HEK293 (cell line): ENCODE results near the gene SRRM2.

Source experiments
- CTCF ChIA-PET: fragments of 350-600 bp; formaldehyde crosslinking; extraction: SDS; loops from one replicate; lab custom pipeline; 2021; ENCODE audit warnings: antibody characterized with exemption; lab: Yijun Ruan, JAX
- POLR2A ChIA-PET: fragments of 300-600 bp; formaldehyde crosslinking; extraction: SDS; loops from one replicate; lab custom pipeline; 2020; ENCODE audit warnings: antibody characterized with exemption, inconsistent platforms; lab: Yijun Ruan, JAX
- H3K27ac ChIP-seq: fragments of 200-500 bp; sonication (Bioruptor generic); 2 replicates; pipeline ENCODE4 v1.5.1; 2014; ENCODE audit warnings: low read depth, low read length, control low read depth, inconsistent platforms; ENCODE audit errors: extremely low read depth
- H3K36me3 ChIP-seq, 2 experiments: fragments of 200-500 bp in 1 of 2; sonication (Bioruptor generic) in 1 of 2; 1 replicate in 1 of 2; 2 replicates in 1 of 2; pipeline ENCODE4 v1.5.1; 2014 to 2017; ENCODE audit warnings: inconsistent platforms in 2 of 2, low read length in 2 of 2; ENCODE audit not compliant: control insufficient read depth in 2 of 2, insufficient read depth in 1 of 2
- H3K4me1 ChIP-seq: fragments of 200-500 bp; sonication (Bioruptor generic); 2 replicates; pipeline ENCODE4 v1.5.1; 2014; ENCODE audit warnings: mild to moderate bottlenecking, low read length, inconsistent platforms; ENCODE audit not compliant: control insufficient read depth, insufficient read depth
- H3K4me3 ChIP-seq: 2 replicates; pipeline ENCODE4 v1.5.1; 2011; ENCODE audit warnings: low read depth, mild to moderate bottlenecking, control low read depth, low read length, moderate library complexity
- H3K9me3 ChIP-seq: fragments of 200-500 bp; sonication (Bioruptor generic); 2 replicates; pipeline ENCODE4 v1.5.1; 2014; ENCODE audit warnings: low read depth, low read length, inconsistent platforms; ENCODE audit not compliant: control insufficient read depth, insufficient read depth
- BCL11A ChIP-seq: fragments of 450-650 bp; formaldehyde crosslinking; IDR thresholded peaks from 2 replicates; pipeline ENCODE4 v1.5.1; 2016; ENCODE audit warnings: low read depth, missing biosample characterization, missing genetic modification characterization
- GLI2 ChIP-seq: fragments of 450-650 bp; formaldehyde crosslinking; IDR thresholded peaks from 2 replicates; pipeline ENCODE4; 2017; ENCODE audit warnings: missing biosample characterization, missing genetic modification characterization, low read depth, borderline replicate concordance
- GLIS1 ChIP-seq: fragments of 450-650 bp; formaldehyde crosslinking; IDR thresholded peaks from 2 replicates; pipeline ENCODE4 v1.5.1; 2016; ENCODE audit warnings: missing biosample characterization, missing genetic modification characterization
- HOXC10 ChIP-seq: sonication (generic); formaldehyde crosslinking; IDR thresholded peaks from 2 replicates; pipeline ENCODE4 v1.8.1; 2023; ENCODE audit warnings: mild to moderate bottlenecking, missing genetic modification reagents
- IKZF3 ChIP-seq: fragments of 450-650 bp; IDR thresholded peaks from 2 replicates; pipeline ENCODE4 v1.5.0; 2018; ENCODE audit warnings: missing biosample characterization, mild to moderate bottlenecking, missing genetic modification characterization, moderate library complexity
- MZF1 ChIP-seq: fragments of 450-650 bp; formaldehyde crosslinking; IDR thresholded peaks from 2 replicates; pipeline ENCODE4 v1.5.1; 2017; ENCODE audit warnings: missing biosample characterization, missing genetic modification characterization, borderline replicate concordance
- OVOL3 ChIP-seq: fragments of 450-650 bp; formaldehyde crosslinking; IDR thresholded peaks from 2 replicates; pipeline ENCODE4 v1.5.1; 2016; ENCODE audit warnings: missing biosample characterization, missing genetic modification characterization
- PRDM1 ChIP-seq: fragments of 450-650 bp; formaldehyde crosslinking; IDR thresholded peaks from 2 replicates; pipeline ENCODE4; 2016; ENCODE audit warnings: missing biosample characterization, missing genetic modification characterization
- ZBTB7A ChIP-seq: fragments of 450-650 bp; formaldehyde crosslinking; IDR thresholded peaks from 2 replicates; pipeline ENCODE4 v1.5.1; 2016; ENCODE audit warnings: low read depth, missing biosample characterization, missing genetic modification characterization
- ZFP37 ChIP-seq: fragments of 450-650 bp; formaldehyde crosslinking; IDR thresholded peaks from 2 replicates; pipeline ENCODE4 v1.5.1; 2016; ENCODE audit warnings: missing biosample characterization, missing genetic modification characterization
- ZNF146 ChIP-seq: fragments of 450-650 bp; formaldehyde crosslinking; IDR thresholded peaks from 2 replicates; pipeline ENCODE4 v1.5.1; 2016; ENCODE audit warnings: missing biosample characterization, missing genetic modification characterization
- ZNF169 ChIP-seq: fragments of 450-650 bp; formaldehyde crosslinking; IDR thresholded peaks from 2 replicates; pipeline ENCODE4 v1.5.1; 2016; ENCODE audit warnings: missing biosample characterization, missing genetic modification characterization
- ZNF184 ChIP-seq: fragments of 450-650 bp; IDR thresholded peaks from 2 replicates; pipeline ENCODE4 v1.5.1; 2018; ENCODE audit warnings: missing biosample characterization, mild to moderate bottlenecking, missing genetic modification characterization
- ZNF292 ChIP-seq: fragments of 450-650 bp; formaldehyde crosslinking; IDR thresholded peaks from 2 replicates; pipeline ENCODE4 v1.5.1; 2016; ENCODE audit warnings: low read depth, missing biosample characterization, missing genetic modification characterization, borderline replicate concordance
- ZNF324 ChIP-seq: fragments of 450-650 bp; formaldehyde crosslinking; IDR thresholded peaks from 2 replicates; pipeline ENCODE4 v1.5.1; 2016; ENCODE audit warnings: missing biosample characterization, missing genetic modification characterization
- ZNF510 ChIP-seq: fragments of 450-650 bp; formaldehyde crosslinking; IDR thresholded peaks from 2 replicates; pipeline ENCODE4 v1.5.1; 2018; ENCODE audit warnings: mild to moderate bottlenecking, missing genetic modification characterization, missing biosample characterization; ENCODE audit not compliant: insufficient replicate concordance
- ZNF529 ChIP-seq: fragments of 450-650 bp; formaldehyde crosslinking; IDR thresholded peaks from 2 replicates; pipeline ENCODE4 v1.5.1; 2017; ENCODE audit warnings: missing genetic modification characterization, missing biosample characterization; ENCODE audit not compliant: insufficient replicate concordance
- ZNF544 ChIP-seq: fragments of 450-650 bp; formaldehyde crosslinking; IDR thresholded peaks from 2 replicates; pipeline ENCODE4 v1.5.0; 2017; ENCODE audit warnings: missing biosample characterization, missing genetic modification characterization
- ZNF600 ChIP-seq: fragments of 450-650 bp; formaldehyde crosslinking; IDR thresholded peaks from 2 replicates; pipeline ENCODE4 v1.5.1; 2016; ENCODE audit warnings: missing biosample characterization, missing genetic modification characterization
- ZNF610 ChIP-seq: fragments of 450-650 bp; formaldehyde crosslinking; IDR thresholded peaks from 2 replicates; pipeline ENCODE4 v1.5.1; 2016; ENCODE audit warnings: missing biosample characterization, missing genetic modification characterization, borderline replicate concordance
- ZNF624 ChIP-seq: fragments of 450-650 bp; formaldehyde crosslinking; IDR thresholded peaks from 2 replicates; pipeline ENCODE4 v1.5.1; 2017; ENCODE audit warnings: missing biosample characterization, missing genetic modification characterization
- ZNF629 ChIP-seq: fragments of 450-650 bp; formaldehyde crosslinking; IDR thresholded peaks from 2 replicates; pipeline ENCODE4 v1.5.1; 2017; ENCODE audit warnings: missing biosample characterization, missing genetic modification characterization
- TF ChIP-seq, protein P1 (sequence below): sonication (generic); formaldehyde crosslinking; IDR thresholded peaks from 2 replicates; pipeline ENCODE4 v1.8.1; 2022; ENCODE audit warnings: mild to moderate bottlenecking, moderate library complexity, missing genetic modification reagents
- TF ChIP-seq, protein P2 (sequence below): fragments of 450-650 bp; IDR thresholded peaks from 2 replicates; pipeline ENCODE4 v1.5.1; 2018; ENCODE audit warnings: missing biosample characterization, missing genetic modification characterization

SRRM2 gene

DNA sequence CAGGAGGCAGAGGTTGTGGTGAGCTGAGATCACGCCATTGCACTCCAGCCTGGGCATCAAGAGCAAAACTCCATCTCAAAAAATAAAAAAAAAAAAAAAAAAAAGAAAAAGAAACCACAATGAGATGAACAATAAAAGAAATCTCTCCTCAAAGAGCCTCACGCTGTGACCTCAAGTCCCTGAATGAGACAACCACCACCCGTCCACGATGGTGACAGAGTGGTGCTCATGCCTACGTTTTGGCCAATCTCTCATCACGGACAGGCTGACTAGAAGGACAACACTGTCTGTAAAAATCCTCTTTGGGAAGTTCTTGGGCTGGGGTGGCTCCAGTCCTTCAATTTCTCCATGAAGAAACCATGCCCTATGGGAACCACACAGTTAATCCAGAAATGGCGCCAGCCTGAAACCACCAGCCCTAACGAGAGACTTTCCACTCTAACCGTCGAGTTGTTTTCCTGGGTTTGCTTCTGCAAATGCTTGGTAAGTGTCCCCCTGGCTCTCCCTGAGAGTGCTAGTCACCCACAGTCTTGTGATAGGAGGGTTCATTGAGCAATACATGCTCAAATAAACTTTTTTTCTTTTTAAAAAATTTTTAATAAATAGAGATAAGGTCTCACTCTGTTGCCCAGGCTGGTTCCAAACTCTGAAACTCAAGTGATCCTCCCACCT lies 17.5 kb upstream of the SRRM2 start:
- no peak overlapping the region for H3K4me3 ChIP-seq
- ChIA-PET CTCF (no interaction called here), POLR2A (interaction anchor here (0.7 kb wide), 1 partner anchor 1270 kb away, joined by 3 read pairs; no protein-coding TSS in a partner anchor)
- H3K4me1 ChIP-seq: no peaks in the 10 kb centered on the region
- no peak overlapping the region for H3K27ac ChIP-seq
- TF ChIP-seq ZNF600 (no peak), BCL11A (tag by site-specific recombination) (no peak), ZBTB7A (no peak), GLI2 (tag by site-specific recombination) (no peak), HOXC10 (no peak), ZFP37 (tag by site-specific recombination) (no peak), ZNF324 (tag by site-specific recombination) (no peak), ZNF169 (tag by site-specific recombination) (no peak), ZNF529 (tag by site-specific recombination) (no peak), ZNF146 (tag by site-specific recombination) (no peak), ZNF184 (tag by site-specific recombination) (no peak), ZNF544 (no peak)
- H3K9me3 ChIP-seq: no peaks in the 10 kb centered on the region
- H3K36me3 ChIP-seq: no peaks in the 10 kb centered on the region

DNA sequence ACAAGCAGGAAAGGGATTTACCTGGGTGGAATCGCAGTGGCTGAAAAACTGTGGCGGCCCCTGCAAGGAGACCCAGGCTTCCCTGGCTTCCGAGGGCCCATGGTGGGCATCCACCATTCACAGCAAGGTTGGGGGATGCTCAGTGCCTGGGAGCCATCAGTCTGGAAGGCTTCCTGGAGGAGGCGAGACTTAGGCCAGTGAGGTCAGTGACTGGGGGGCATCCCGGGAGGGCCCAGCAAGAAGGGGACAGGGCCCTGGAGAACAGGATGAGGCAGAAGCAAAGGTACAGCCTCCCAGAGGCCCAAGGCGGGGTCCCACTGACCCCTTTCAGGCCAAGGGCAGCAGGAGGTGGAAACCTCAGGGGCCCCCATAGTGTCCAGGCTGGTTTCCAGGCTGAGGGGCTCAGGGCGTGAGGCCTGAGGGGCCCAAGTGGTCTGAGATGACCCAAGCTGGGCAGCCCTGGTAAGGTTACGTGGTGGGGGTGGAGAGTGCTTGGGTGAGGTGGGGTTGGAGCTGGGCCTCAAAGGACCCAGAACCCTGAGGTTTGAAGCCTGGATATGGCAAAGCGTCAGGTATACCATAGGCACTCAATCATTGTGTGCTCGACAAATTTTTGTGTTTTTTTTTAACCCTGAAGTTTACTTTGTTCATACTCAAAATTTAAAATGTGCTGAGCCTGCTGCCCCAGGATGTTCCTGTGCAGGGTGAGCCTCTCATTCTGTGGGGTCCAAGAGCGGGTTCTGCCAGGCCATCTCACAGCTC lies 15.8 kb upstream of the SRRM2 start:
- ChIA-PET POLR2A (interaction anchor here (0.6 kb wide), 1 partner anchor 33 kb away, joined by 5 read pairs; no protein-coding TSS in a partner anchor), CTCF (interaction anchor here (1.2 kb wide), 1 partner anchor 103 kb away, joined by 6 read pairs; no protein-coding TSS in a partner anchor)
- H3K9me3 ChIP-seq: no peaks in the 10 kb centered on the region
- TF ChIP-seq ZNF610 (tag by site-specific recombination): no peak
- no peak for TF ChIP-seq ZNF629 (tag by site-specific recombination)
- TF ChIP-seq, all 188 proteins: peak for 0
- Histone ChIP-seq H3K27ac (no peak overlapping the region), H3K36me3 (no peaks in the 10 kb centered on the region), H3K4me3 (no peak overlapping the region), H3K4me1 (no peaks in the 10 kb centered on the region)

DNA sequence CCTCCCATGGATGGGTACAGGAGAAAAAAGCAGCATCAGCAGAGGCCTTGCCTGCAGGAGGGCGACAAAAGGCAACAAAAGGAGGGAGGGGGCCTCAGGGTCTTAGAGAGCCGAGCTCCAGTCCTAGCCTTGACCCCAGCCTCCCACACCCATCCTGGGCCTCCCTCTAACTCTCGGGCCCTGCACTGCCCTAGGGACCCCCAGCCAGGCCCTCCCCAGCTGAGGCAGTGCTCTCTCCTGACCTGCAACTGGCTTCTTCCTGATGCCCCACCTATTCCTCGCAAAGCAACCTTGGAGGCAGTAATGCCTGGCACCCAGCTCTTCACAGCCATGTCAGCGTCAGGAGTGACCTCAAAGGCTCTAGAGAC lies 15.2 kb upstream of the SRRM2 start:
- H3K4me1 ChIP-seq: no peaks in the 10 kb centered on the region
- POLR2A ChIA-PET: no interaction called here
- TF ChIP-seq OVOL3 (no peak), GLIS1 (tag by site-specific recombination) (peak; percentile 78)
- H3K27ac ChIP-seq: no peak overlapping the region
- no peaks in the 10 kb centered on the region for H3K9me3 ChIP-seq
- CTCF ChIA-PET: interaction anchor here (1.2 kb wide), 1 partner anchor 102 kb away, joined by 6 read pairs; no protein-coding TSS in a partner anchor
- H3K4me3 ChIP-seq: no peak overlapping the region
- H3K36me3 ChIP-seq: no peaks in the 10 kb centered on the region

DNA sequence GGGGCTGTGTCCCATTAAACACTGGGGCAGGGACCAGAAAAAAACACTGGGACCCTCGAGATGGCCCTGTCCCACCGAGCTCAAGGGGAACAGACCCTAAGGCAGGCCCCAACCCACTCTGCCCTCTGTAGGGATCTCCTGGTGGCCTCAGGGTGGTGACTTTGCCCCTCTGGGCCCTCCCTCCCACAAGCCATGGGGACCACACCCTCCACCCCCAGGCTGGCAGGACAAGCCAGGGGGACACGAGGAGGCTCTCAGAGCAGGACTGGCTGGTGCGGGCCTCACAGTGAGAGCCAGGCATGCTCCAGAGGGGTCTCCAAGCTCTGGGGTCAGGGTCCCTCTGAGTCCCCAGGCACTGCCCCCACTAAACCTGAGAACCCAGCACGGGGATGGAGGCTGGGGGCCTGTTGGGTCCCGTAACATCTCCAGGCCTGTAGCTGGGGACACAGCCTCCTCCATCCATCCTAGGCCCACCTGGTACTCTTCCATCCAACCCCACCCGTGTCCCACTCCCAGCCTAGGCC lies 14.5 kb upstream of the SRRM2 start:
- CTCF ChIA-PET: no interaction called here
- Histone ChIP-seq H3K36me3 (no peaks in the 10 kb centered on the region), H3K9me3 (no peaks in the 10 kb centered on the region), H3K27ac (no peak overlapping the region), H3K4me3 (no peak overlapping the region), H3K4me1 (no peaks in the 10 kb centered on the region)
- POLR2A ChIA-PET: no interaction called here
- TF ChIP-seq, protein P1, sequence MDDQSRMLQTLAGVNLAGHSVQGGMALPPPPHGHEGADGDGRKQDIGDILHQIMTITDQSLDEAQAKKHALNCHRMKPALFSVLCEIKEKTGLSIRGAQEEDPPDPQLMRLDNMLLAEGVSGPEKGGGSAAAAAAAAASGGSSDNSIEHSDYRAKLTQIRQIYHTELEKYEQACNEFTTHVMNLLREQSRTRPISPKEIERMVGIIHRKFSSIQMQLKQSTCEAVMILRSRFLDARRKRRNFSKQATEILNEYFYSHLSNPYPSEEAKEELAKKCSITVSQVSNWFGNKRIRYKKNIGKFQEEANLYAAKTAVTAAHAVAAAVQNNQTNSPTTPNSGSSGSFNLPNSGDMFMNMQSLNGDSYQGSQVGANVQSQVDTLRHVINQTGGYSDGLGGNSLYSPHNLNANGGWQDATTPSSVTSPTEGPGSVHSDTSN (CRISPR knock-in tag): no peak
- TF ChIP-seq PRDM1 (tag by site-specific recombination): no peak
- TF ChIP-seq GLI2 (tag by site-specific recombination): no peak
- TF ChIP-seq, protein P2, sequence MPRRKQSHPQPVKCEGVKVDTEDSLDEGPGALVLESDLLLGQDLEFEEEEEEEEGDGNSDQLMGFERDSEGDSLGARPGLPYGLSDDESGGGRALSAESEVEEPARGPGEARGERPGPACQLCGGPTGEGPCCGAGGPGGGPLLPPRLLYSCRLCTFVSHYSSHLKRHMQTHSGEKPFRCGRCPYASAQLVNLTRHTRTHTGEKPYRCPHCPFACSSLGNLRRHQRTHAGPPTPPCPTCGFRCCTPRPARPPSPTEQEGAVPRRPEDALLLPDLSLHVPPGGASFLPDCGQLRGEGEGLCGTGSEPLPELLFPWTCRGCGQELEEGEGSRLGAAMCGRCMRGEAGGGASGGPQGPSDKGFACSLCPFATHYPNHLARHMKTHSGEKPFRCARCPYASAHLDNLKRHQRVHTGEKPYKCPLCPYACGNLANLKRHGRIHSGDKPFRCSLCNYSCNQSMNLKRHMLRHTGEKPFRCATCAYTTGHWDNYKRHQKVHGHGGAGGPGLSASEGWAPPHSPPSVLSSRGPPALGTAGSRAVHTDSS (tag by site-specific recombination): no peak
- no peak for TF ChIP-seq ZNF510 (tag by site-specific recombination)
- no peak for TF ChIP-seq MZF1
- no peak for TF ChIP-seq ZNF624
- TF ChIP-seq IKZF3: no peak
- no peak for TF ChIP-seq ZNF292 (tag by site-specific recombination)
- peak; percentile 52 for TF ChIP-seq GLIS1 (tag by site-specific recombination)
